Activated CD4-positive, alpha-beta T cell treated with anti-CD3 and anti-CD28 coated beads for 48 hours (primary cell): Measurements from ENCODE around the gene USO1.
"Not testable (repeated sequence)": the region's sequence is repeated elsewhere in the genome, so short reads cannot be mapped to it uniquely, and the experiment has no call there.

Source experiments
- DNase-seq: peaks from one replicate; pipeline ENCODE4 v3.0.0-alpha.2; 2020

Gene USO1

DNA sequence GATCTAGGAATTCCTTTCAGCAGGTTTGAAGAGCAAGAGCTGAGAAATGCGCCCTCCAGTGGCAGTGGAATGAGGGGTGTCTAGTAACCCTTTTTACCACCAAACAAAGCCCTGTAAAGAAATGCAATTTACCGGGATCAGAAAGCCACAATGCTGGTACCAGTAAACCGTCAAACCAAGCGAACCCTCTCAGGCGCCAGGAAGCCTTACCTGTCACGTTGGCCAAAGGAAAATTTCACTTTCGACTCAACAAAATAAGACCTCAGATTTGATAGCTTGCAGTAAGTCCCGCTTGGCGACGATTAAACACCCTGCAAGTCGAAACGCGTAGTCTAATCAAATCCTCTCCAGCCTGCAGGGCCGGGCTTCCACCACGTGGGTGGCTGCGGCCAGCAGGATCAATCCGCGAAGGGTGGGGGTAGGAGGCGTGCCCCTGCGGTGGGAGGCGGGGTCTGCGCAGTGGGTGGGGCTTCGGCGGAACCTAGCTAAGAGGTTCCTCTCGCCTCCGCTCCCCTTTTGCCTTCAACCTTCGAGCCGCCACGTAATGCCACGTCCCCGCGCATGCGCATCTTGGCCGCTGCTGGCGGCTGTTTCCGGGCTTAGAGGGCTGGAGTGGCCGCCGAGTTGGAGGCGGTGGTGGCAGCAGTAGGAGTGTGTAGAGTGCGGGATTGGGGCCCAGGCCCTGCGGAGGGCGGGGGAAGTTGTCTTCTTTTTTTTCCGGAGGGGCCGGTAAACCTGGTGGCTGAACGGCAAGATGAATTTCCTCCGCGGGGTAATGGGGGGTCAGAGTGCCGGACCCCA, at the start of gene USO1:
Gene USO1 (plus strand): TSS at position 512 of the 801 bp plus-strand sequence. CDS start 243 bp downstream, at position 755.
- DNase-seq, result peak; percentile 100

DNA sequence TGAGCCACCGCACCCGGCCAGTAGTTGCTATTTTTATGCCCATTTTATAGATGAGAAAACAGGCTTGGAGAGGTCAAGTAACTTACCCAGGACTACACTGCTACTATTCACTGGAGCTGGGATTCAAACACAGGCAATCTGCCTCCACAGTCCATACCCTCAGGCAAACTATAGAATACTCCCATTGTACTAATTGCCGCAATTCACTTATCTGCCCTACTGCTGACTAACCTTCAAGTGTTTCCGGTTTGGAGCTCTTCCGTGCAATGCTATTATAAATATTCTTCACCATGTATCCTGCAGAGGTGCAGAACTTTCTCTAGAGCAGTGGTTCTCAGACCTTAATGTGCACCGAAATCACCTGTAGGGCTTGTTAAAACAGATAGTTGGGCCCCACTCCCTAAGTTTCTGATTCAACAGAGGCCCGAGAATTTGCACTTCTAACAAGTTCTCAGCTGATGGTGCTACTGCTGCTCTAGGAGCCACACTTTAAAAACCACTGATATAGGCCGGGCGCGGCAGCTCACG, 49.3 kb upstream of the USO1 start:
- no peak for DNase-seq

- DNase-seq, result no peak
These were observed 45.9 kb upstream of the USO1 start for GRCh38 chr4:75678473-75678872.

DNA sequence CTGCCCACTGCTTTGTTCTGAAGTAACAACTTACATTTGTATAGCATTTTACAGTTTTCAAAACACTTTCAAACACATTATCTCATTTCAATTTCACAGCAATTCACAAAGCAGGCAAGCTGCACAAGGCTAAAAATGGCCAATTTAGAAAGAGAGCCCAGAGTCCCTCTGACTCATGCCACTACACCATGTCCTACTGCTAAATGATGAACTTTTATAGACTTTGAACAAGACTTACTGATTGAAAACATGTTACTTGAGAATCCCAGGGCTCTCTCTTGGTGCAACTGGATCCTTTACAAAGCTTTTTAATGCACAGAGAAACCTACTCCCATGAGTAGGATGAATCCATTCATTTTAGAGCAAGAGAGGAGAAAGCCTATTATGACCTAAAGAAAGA, 45.4 kb upstream of the USO1 start:
- no peak for DNase-seq

DNA sequence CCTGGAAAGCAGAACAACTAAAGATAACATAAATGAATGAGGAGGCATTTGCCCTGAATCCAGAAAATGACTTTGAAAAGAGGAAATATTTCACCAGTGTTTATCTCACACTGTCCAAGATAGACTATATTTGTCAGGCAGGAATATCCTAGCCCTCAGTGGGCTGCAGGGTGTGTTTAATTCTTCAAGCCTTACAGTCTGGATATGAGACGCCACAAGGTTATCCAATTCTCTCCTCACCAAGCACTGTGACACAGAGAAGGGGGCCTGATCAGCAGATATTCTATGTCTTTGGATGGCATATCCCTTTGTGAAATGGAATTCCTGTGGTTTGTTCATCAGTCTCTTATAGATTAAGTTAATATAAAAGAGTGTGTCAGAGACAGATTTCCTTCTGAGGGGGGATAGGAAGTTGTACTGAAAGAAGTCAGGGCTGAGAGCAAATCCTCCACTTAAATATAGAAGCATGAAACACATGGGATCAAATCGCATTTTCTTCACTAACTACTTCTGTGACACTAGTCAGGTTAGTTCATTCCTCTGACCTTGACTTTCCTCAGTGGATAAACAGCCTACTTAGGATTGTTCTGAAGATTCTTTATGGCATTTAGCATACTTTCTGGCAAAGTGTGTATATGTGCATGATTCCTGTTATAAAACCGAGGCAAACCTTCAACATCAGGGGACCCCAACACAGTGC, 44.4 kb upstream of the USO1 start:
- no peak for DNase-seq

DNA sequence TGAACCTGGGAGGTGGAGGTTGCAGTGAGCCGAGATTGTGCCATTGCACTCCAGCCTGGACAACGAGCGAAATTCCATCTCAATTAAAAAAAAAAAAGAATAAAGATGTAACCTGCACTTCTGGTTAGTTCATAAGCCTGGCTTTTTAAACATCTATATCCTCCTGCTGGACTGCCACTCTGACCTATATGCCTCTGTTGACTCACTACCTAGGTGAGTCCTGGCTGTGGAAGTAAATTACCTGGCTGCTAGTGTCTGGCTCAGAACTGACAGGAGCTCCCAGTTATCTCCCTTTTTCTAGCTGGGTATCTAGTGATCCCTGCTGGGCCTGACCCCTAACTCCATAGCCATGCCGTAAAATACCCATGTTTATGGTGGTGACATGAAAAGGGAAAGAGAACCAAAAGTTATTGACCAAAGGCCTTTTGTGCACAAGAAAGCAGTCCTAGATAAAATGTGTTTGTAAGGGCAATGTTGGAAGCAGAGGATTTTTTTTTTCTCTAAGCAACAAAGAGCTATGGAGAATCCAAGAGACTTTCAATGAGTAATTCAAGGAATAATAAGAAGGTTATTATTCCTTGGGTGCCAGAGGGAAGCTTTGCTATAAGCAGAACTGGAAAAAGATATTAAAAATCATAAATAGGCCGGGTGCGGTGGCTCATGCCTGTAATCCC, 40.8 kb upstream of the USO1 start:
- DNase-seq, result no peak

DNA sequence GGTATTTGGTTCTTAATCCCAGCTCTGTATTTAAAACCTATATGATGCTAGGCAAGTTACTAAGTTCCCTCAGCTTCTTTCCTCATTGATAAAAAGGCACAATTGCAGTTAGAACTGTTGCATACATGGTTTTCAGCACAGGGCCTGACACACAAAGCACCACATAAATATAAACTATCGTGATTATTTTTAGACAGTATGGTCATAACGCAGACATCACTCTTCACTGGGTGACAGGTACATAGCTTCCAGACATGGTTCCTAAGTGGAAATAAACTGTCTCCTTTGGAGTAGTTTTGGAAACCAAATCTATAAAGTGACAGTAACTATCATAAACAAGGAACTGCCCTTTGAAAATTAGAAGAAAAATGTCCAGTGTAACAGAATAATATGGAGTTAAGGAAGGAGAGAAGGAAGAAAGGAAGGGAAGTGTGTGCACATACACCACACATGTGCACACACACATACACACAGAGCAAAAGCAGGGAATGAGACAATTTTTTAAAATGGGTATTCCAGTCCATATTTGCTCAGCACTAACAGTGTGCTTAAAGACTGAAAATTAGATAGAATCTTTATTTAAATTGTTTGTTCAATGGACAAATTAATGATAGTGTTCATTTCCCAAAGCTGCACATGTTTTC, 38.7 kb upstream of the USO1 start:
- DNase-seq, result no peak

GRCh38 chr4:75686346-75686745, 38.0 kb upstream of the USO1 start:
- DNase-seq, result no peak

DNA sequence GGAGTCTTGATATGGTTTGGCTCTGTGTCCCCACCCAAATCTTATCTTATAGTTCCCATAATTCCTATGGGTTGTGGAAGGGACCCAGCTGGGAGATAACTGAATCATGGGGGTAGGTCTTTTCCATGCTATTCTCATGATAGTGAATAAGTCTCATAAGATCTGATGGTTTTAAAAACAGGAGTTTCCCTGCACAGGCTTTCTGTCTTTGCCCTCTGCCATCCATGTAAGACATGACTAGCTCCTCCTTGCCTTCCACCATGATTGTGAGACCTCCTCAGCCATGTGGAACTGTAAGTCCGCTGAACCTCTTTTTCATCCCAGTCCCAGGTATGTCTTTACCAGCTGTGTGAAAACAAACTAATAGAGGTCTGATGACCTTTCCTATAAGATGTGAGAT, 37.3 kb upstream of the USO1 start:
- not testable (repeated sequence) for DNase-seq

GRCh38 chr4:75692066-75692465, 32.3 kb upstream of the USO1 start:
- not testable (repeated sequence) for DNase-seq

DNA sequence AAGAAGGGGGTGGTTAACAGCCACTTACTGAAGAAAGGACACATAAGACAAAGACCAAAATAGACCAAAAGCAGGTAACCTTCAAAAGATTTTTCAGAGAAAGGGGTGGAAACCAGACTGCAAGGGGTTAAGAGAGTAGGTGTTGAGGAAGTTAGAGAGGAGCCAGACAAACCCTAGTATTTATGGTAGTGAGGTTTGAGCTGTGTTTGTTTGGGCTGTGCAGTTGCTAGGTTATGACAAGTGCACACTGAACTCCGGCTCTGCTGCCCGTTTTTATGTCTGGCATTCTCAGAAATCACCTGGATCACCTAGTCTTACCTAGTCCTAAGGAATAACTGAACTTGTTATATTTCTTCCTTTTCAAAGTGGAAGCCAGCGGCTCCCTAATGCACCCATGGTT, 28.3 kb upstream of the USO1 start:
- DNase-seq, result no peak

DNA sequence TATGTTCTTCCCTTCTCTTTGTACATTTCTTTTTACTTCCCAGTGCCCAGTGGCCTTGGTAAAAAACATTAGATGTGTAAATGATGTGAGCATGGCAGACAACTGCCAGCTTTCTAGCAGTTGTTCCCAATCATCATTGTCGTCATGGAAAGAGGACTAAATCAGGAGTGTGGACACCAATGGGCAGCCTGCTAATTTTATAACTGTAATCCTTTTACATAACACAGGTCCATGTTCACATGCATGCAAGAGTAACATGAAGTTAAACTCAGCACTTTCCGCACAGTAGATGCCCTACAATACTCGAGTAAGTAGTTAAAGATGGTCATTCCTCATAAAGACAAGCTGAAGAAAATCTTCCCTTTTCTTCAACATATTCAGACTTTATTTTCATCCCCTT, 27.8 kb upstream of the USO1 start:
- no peak for DNase-seq

GRCh38 chr4:75698162-75698962, 26.0 kb upstream of the USO1 start:
- peak; percentile 28 for DNase-seq

- no peak for DNase-seq
These were observed 25.5 kb upstream of the USO1 start for GRCh38 chr4:75698963-75699228.

- no peak for DNase-seq
These were observed 25.1 kb upstream of the USO1 start for GRCh38 chr4:75699299-75699698.

GRCh38 chr4:75702919-75703411, 21.4 kb upstream of the USO1 start:
- no peak for DNase-seq

DNA sequence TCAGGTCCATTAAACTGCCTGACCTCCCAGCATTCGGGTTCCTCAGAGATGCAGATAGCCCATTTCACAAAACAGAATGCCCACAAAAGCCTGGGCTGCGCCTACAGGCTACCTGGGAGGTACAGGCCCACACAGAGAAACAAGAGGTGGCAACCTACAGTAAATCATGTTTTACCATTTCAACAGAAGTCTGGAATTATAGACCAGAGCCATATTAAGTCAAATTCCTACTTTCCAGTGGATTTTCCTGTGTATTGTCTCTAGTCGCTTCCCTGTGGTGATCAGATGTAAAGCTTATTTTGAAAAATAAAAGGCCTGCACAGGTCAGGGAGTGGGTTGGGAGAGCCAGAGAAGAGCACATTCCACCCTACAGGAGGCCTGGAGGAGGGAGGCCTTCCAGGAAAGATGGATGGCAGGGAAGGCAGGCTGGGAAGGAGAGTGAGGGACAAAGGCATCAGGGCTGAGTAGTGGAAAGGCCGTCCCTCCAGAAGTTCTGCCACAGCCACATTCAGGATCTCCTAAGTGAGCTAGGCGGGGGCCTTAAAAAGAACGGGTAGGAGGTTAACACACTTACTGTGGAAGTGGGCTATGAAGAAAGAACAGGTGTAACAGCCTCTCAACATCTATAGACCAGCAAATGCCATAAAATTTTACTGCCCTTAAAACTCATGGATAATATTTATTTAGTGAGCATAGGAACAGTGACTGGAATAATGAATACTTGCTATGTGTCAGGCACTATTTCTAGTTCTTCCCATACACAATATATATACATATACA, 19.0 kb upstream of the USO1 start:
- DNase-seq, result no peak

GRCh38 chr4:75708218-75708691, 16.1 kb upstream of the USO1 start:
- peak; percentile 40 for DNase-seq

- DNase-seq, result no peak
These were observed 14.1 kb upstream of the USO1 start for GRCh38 chr4:75710246-75710645.

- no peak for DNase-seq
These were observed 10.4 kb upstream of the USO1 start for GRCh38 chr4:75714011-75714410.

DNA sequence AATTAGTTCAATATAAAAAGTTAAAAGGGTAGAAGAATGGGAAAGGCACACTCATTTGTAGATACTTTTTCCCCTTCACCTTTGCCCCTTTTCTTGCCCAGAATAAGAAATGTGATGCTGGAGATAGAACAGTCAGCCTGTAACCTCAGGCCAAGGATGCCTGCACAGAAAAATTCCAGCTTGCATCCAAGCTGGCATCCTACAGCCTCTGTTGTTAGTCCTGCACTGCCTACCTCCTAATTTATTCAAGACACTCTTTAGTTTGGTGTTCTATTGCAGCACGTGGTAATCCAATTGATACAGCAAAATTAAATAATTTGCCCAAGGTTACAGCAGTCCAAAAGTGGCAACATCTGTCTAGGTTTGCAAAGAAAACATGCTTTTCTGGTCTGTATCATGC, 9.7 kb upstream of the USO1 start:
- no peak for DNase-seq
